Left hindlimb (tissue), 1 donor: Measurements from ENCODE around the gene ZNF593OS.

Experiments used
- DNase-seq: peaks from one replicate; pipeline ENCODE4 v3.0.0-alpha.2; 2018

Gene ZNF593OS

DNA sequence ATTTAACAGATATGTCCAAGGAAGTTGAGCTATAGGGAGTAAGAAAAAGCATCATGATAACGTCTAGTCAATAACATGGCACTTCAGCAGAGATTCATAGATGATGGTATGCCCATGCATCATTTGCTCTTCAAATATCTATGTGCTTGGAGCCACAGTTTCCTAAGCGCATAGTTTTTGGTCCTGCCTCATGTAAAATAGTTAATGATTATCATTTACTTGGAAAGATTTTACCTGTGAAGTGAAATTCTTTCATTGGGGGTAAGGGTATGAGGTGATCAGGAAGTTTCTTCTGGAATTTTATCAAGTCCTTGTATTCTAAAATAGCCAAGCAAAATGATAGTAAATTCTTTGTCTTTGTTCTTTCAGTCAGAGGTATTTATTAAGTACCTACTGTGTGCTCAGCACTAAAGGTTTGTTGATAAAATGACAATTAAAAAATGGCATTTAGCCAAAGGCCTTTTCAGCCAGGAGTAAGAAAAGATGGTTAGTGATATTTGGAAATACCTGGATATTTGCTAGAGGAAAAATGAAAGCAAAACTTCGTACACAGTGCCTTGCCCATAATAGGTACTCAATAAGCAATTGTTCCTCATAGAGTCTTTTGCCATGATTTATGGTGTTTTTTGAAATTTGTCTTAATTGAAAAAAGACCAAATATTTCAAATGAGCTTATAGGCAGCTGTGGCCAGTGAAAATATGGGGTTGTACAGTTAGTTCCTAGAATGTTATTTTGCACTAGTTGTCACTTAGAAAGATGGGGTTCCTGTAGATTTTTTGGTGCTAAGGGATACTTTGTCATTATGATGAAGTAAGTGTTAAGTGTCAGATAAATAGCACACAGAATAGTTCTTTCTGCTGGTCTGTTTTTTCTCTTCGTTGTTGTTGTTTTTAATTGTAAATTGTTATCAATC lies 47.0 kb downstream of the ZNF593OS start:
- no peak for DNase-seq

DNA sequence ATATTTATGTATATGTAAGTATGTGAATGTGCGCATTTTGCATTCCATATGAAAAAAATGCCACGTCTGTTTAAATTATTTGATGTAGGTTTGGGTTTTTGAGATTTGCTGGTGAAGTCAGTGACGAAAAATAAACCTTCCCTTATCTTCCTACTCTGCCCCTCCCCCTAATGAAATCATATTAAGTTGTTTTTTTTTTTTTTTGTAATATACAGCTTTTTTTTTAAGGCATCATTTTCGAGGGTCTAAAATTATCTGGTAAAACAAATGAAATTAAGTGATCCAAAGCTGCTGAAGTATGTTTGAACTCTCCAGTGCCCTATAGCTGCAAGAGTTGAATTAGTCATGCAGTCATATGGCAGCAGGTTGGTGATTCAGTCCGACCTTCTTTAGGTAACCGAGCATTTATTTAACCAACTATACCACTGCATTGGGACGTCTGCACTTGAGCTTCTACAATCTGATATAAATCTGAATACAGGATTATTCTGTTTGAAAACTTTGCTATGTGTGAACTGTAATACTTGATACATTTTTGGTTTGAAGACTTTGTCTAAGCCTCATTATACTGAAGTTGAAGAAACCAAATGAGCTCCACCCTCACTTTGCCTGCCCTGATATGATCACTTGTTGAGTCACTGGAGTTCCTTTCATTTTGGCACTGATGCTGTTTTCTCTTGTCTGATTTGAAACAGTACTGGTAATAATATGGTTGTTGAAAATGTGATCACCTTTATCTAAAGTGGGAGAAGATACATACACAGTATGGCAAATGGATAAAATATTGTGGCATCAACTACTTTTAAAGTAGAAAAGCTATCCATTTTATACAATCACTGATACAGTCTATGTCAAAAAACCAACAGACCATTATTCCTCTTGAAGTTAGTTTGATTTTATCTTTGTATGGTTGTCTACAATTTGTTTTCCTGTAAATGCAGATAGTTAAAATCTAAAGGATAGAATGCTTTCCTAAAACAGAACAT lies 48.4 kb downstream of the ZNF593OS start:
- no peak for DNase-seq

DNA sequence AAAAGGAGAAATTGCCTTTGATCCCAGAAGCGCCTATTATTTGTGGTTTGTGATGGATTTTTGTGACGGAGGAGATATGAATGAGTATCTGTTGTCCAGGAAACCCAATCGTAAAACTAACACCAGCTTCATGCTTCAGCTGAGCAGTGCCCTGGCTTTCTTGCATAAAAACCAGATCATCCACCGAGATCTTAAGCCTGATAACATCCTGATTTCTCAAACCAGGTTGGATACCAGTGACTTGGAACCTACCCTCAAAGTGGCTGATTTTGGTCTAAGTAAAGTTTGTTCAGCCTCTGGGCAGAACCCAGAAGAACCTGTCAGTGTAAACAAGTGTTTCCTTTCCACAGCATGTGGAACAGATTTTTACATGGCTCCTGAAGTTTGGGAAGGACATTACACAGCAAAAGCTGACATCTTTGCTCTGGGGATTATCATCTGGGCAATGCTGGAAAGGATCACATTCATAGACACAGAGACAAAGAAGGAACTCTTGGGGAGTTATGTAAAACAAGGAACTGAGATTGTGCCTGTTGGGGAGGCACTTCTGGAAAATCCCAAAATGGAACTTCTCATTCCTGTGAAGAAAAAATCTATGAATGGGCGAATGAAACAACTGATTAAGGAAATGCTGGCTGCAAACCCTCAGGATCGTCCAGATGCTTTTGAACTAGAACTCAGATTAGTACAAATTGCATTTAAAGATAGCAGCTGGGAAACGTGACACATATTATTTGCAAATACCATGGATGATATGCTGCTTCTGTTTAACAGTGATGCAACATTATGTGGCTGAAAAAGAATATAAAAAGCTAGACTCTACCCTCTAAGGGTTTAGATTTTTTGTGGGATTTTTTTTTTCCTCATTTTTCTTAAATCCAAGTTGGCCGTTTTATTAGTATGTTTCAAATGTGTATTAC lies 49.5 kb downstream of the ZNF593OS start:
- DNase-seq, result no peak

DNA sequence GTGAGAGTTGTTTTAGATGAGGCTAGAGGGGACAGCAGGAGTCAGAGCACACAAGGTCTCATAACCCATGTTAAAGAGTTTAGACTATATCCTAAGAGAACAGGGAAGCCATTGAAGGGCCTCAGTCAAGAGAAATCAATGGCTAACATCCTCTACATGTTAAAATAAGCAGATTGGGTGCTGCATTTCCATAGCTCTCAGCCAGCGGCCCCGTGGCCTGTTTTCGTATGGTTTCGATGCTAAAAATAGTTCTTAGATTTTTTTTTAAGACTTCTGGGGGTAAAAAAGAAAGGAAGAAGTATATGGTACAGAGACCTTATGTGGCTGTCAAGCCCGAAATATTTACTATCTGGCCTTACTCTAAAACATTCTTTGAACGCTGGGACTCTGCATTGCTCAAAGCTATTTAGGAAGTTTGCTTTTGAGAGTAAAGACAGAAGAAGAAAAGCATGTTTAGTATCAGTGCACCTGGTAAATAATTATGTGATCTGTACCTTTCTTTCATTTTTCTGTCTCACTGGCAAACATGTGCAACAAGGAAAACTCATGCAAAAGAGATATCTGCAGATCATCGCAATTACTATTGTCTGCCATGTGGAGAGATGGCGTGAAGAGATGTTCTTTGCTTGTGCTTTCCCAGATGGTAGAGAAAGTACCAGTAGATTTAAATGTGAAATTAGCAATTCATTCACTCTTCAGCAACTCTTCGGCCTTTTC lies 51.6 kb downstream of the ZNF593OS start:
- no peak for DNase-seq
